CD14-positive monocyte (primary cell): ENCODE data around the gene MXD4. TPM values are rescaled to one million over a fixed set of nuclear protein-coding genes. Genes with fewer than 3 reads are reported as not detected.

Experiments used
- DNase-seq, 3 donors: peaks; one replicate each; pipeline ENCODE4 v3.0.0-alpha.2; 2011 to 2022
- H2AFZ ChIP-seq: 2 replicates; pipeline ENCODE4 v1.6.0; 2012; ENCODE audit warnings: mild to moderate bottlenecking, low read depth, low read length, inconsistent platforms; ENCODE audit not compliant: insufficient read depth, poor library complexity, severe bottlenecking
- H3K27ac ChIP-seq, 2 donors: 1 replicate in 1 of 2; 2 replicates in 1 of 2; pipeline ENCODE4 v1.5.1; 2012 to 2013; ENCODE audit warnings: low read length in 2 of 2, control low read depth in 1 of 2, inconsistent platforms in 1 of 2, low read depth in 1 of 2, mild to moderate bottlenecking in 1 of 2
- H3K27me3 ChIP-seq, 2 donors: one replicate each; pipeline versions ENCODE4 v1.6.0 to v1.6.1; 2011 to 2013; ENCODE audit warnings: low read length in 2 of 2; ENCODE audit not compliant: control insufficient read depth in 2 of 2, insufficient read depth in 2 of 2
- H3K36me3 ChIP-seq, 2 donors: replicated peaks in 1 of 2; 1 replicate in 1 of 2; 2 replicates in 1 of 2; pipeline versions ENCODE4 v1.5.1 to v1.6.1; 2012 to 2013; ENCODE audit warnings: low read length in 2 of 2, control low read depth in 1 of 2, inconsistent platforms in 1 of 2, mild to moderate bottlenecking in 1 of 2; ENCODE audit not compliant: insufficient read depth in 2 of 2, control insufficient read depth in 1 of 2
- H3K4me1 ChIP-seq, 2 donors: 1 replicate in 1 of 2; 2 replicates in 1 of 2; pipeline versions ENCODE4 v1.5.1 to v1.6.1; 2012 to 2013; ENCODE audit warnings: low read length in 2 of 2, control low read depth in 1 of 2, inconsistent platforms in 1 of 2, mild to moderate bottlenecking in 1 of 2, moderate library complexity in 1 of 2; ENCODE audit not compliant: insufficient read depth in 2 of 2, control insufficient read depth in 1 of 2
- H3K4me2 ChIP-seq: replicated peaks from 2 replicates; pipeline ENCODE3; 2012; ENCODE audit warnings: low read length, moderate library complexity, mild to moderate bottlenecking; ENCODE audit not compliant: poor library complexity, severe bottlenecking; ENCODE audit errors: extremely low read depth
- H3K4me3 ChIP-seq, 3 experiments: fragments of 200-600 bp in 1 of 3; sonication (generic) in 1 of 3; replicated peaks in 1 of 3; 1 replicate in 2 of 3; 2 replicates in 1 of 3; pipeline ENCODE4 v1.5.1; 2011 to 2013; ENCODE audit warnings: low read length in 3 of 3, mild to moderate bottlenecking in 3 of 3, control low read depth in 2 of 3, low read depth in 2 of 3, inconsistent platforms in 1 of 3, moderate library complexity in 1 of 3
- H3K79me2 ChIP-seq: 2 replicates; pipeline ENCODE4 v1.6.0; 2012; ENCODE audit warnings: mild to moderate bottlenecking, control low read depth, inconsistent platforms, low read length, moderate library complexity; ENCODE audit not compliant: insufficient read depth
- H3K9ac ChIP-seq: 2 replicates; pipeline ENCODE4 v1.6.0; 2017; ENCODE audit warnings: low read length, mild to moderate bottlenecking; ENCODE audit not compliant: insufficient read depth, poor library complexity, severe bottlenecking
- H3K9me3 ChIP-seq, 2 donors: replicated peaks in 1 of 2; 1 replicate in 1 of 2; 2 replicates in 1 of 2; pipeline versions ENCODE4 v1.5.1 to v1.6.1; 2012 to 2013; ENCODE audit warnings: low read length in 2 of 2, control low read depth in 1 of 2; ENCODE audit not compliant: control insufficient read depth in 1 of 2, insufficient read depth in 1 of 2
- H4K20me1 ChIP-seq: 2 replicates; pipeline ENCODE4 v1.6.0; 2012; ENCODE audit warnings: mild to moderate bottlenecking, low read length, control low read depth, moderate library complexity; ENCODE audit not compliant: insufficient read depth
- H3K27ac Mint-ChIP-seq, 7 donors: one replicate each; pipeline ENCODE4 v1.8.0; 2020; ENCODE audit warnings: mild to moderate bottlenecking in 7 of 7, mixed read lengths in 7 of 7, moderate library complexity in 6 of 7, inconsistent platforms in 2 of 7
- H3K27me3 Mint-ChIP-seq, 3 donors: one replicate each; pipeline ENCODE4 v1.8.0; 2021 to 2022; ENCODE audit warnings: low read depth in 3 of 3, mild to moderate bottlenecking in 3 of 3, mixed read lengths in 3 of 3, moderate library complexity in 3 of 3, inconsistent platforms in 1 of 3
- H3K36me3 Mint-ChIP-seq, 2 donors: one replicate each; pipeline ENCODE4 v1.8.0; 2020; ENCODE audit warnings: mixed read lengths in 2 of 2, inconsistent platforms in 1 of 2, mild to moderate bottlenecking in 1 of 2
- H3K4me1 Mint-ChIP-seq: one replicate; pipeline ENCODE4 v1.8.0; 2020; ENCODE audit warnings: mild to moderate bottlenecking, mixed read lengths
- H3K4me3 Mint-ChIP-seq, 2 donors: one replicate each; pipeline ENCODE4 v1.8.0; 2020; ENCODE audit warnings: mild to moderate bottlenecking in 2 of 2, mixed read lengths in 2 of 2, moderate library complexity in 1 of 2
- H3K9me3 Mint-ChIP-seq, 7 donors: one replicate each; pipeline ENCODE4 v1.8.0; 2020 to 2022; ENCODE audit warnings: mixed read lengths in 7 of 7, mild to moderate bottlenecking in 6 of 7, moderate library complexity in 6 of 7, inconsistent platforms in 2 of 7
- CTCF ChIP-seq: fragments of 200-600 bp; IDR thresholded peaks from one replicate; pipeline ENCODE4 v1.8.0; 2022; ENCODE audit warnings: antibody characterized with exemption, mild to moderate bottlenecking
- WGBS: methylation state at CpG from one replicate; pipeline ENCODE4 v1.1.5; 2013; ENCODE audit warnings: missing lambda C conversion rate; ENCODE audit not compliant: insufficient coverage; 5-methylcytosine and 5-hydroxymethylcytosine counted together
- intact Hi-C, 2 donors: fragments of 100-400 bp; cut with micrococcal nuclease; formaldehyde crosslinking; loops; one replicate each; pipeline versions ENCODE4 v1.15.0 to v1.15.1; 2023
- polyA plus RNA-seq, 3 donors: library from polyadenylated mRNA; depleted of rRNA in 1 of 3; unstranded in 2 of 3; stranded (reverse) in 1 of 3; fragments of 300-500 nt in 2 of 3; fragments of >200 nt in 1 of 3; fragmentation: Illumina TruSeq in 2 of 3; gene quantifications; 1 replicate in 2 of 3; 2 replicates in 1 of 3; pipeline ENCODE4 v1.2.3, GENCODE V29; 2012 to 2021

MXD4 gene
- polyA plus RNA-seq, 3 donors, result 24.5 to 39.4 (median 35.9) TPM

GRCh38 chr4:2266821-2267220 is 4.9 kb upstream of the MXD4 start:
- Mint-ChIP-seq H3K27ac (no peak overlapping the region), H3K36me3 (no peaks in the 10 kb centered on the region)
- H2AFZ ChIP-seq, result no peak overlapping the region

GRCh38 chr4:2266181-2266580 is 4.3 kb upstream of the MXD4 start:
- intact Hi-C loops, result loop anchor here in 1 of 2 donors (10.0 kb wide), 1 partner anchor 551 kb away; the partner anchor contains the start of gene SLBP
- Histone ChIP-seq H3K27ac (no peak overlapping the region), H3K4me1 (peaks cover 9 to 11% of the 10 kb centered on the region in 2 donors), H3K36me3 (no peaks in the 10 kb centered on the region), H3K4me3 (no peak overlapping the region), H3K9me3 (no peaks in the 10 kb centered on the region), H3K79me2 (peaks cover 1% of the 10 kb centered on the region), H2AFZ (no peak overlapping the region), H3K27me3 (no peaks in the 10 kb centered on the region), H4K20me1 (peaks cover under 1% of the 10 kb centered on the region), H3K4me2 (no peak overlapping the region), H3K9ac (no peak overlapping the region)
- no peaks in the 10 kb centered on the region for H3K36me3 Mint-ChIP-seq
- no peak overlapping the region for H3K27ac Mint-ChIP-seq
- no peak for DNase-seq
- no peak overlapping the region for H3K4me3 Mint-ChIP-seq
- H3K27me3 Mint-ChIP-seq, result no peaks in the 10 kb centered on the region
- 100% methylated on average over 3 of the region's 8 CpGs for WGBS
- H3K9me3 Mint-ChIP-seq, result no peaks in the 10 kb centered on the region
- TF ChIP-seq CTCF, result no peak
- peaks cover 7% of the 10 kb centered on the region for H3K4me1 Mint-ChIP-seq

More at GRCh38 chr4:2266821-2267220, 4.9 kb upstream of the MXD4 start:
- H3K36me3 ChIP-seq, result no peaks in the 10 kb centered on the region
- Mint-ChIP-seq H3K4me3 (no peak overlapping the region), H3K27me3 (no peaks in the 10 kb centered on the region), H3K9me3 (no peaks in the 10 kb centered on the region), H3K4me1 (peaks cover 7% of the 10 kb centered on the region)
- H3K79me2 ChIP-seq, result no peaks in the 10 kb centered on the region
- H3K9me3 ChIP-seq, result no peaks in the 10 kb centered on the region
- no peak overlapping the region for H3K9ac ChIP-seq
- no peak overlapping the region for H3K4me2 ChIP-seq
- no peak overlapping the region for H3K27ac ChIP-seq
- intact Hi-C loops, result loop anchor here in 1 of 2 donors (10.0 kb wide), 1 partner anchor 552 kb away; the partner anchor contains the start of gene SLBP
- TF ChIP-seq CTCF, result no peak
- H4K20me1 ChIP-seq, result no peaks in the 10 kb centered on the region
- WGBS, result 96% methylated on average over 4 of the region's 5 CpGs
- peaks cover 9 to 10% of the 10 kb centered on the region in 2 donors for H3K4me1 ChIP-seq
- no peak for DNase-seq
- H3K4me3 ChIP-seq, result no peak overlapping the region
- no peaks in the 10 kb centered on the region for H3K27me3 ChIP-seq
